HG03175 (cell line): ENCODE data around the gene PET100.
A peak's percentile ranks its signal among the peaks of the same experiment; 100 is the strongest.

Experiments used
- ATAC-seq: cut with Tn5 transposase; IDR thresholded peaks from one replicate; pipeline ENCODE4 v1.9.1; 2021; ENCODE audit warnings: mild to moderate bottlenecking, moderate library complexity; ENCODE audit not compliant: unreplicated experiment

PET100 gene

GRCh38 chr19:7647156-7647555 is 17.6 kb downstream of the PET100 start:
- no peak for ATAC-seq

- no peak for ATAC-seq
Observed at GRCh38 chr19:7648265-7649014, 18.8 kb downstream of the PET100 start.

GRCh38 chr19:7650148-7650547 is 20.6 kb downstream of the PET100 start:
- no peak for ATAC-seq

- no peak for ATAC-seq
Observed at GRCh38 chr19:7652061-7652641, 22.6 kb downstream of the PET100 start.

GRCh38 chr19:7654401-7654800 is 24.8 kb downstream of the PET100 start:
- ATAC-seq: no peak

- no peak for ATAC-seq
Observed at GRCh38 chr19:7655581-7655980, 26.0 kb downstream of the PET100 start.

GRCh38 chr19:7657131-7657751 is 27.6 kb downstream of the PET100 start:
- no peak for ATAC-seq

- peak; percentile 60 for ATAC-seq
Observed at GRCh38 chr19:7658219-7658686, 28.7 kb downstream of the PET100 start.

GRCh38 chr19:7661744-7662538 is 32.3 kb downstream of the PET100 start:
- ATAC-seq: no peak

- ATAC-seq: no peak
Observed at GRCh38 chr19:7662657-7663056, 33.1 kb downstream of the PET100 start.

GRCh38 chr19:7663706-7664105 is 34.1 kb downstream of the PET100 start:
- no peak for ATAC-seq

- ATAC-seq: no peak
Observed at GRCh38 chr19:7665076-7665475, 35.5 kb downstream of the PET100 start.

- no peak for ATAC-seq
Observed at GRCh38 chr19:7668842-7669241, 39.2 kb downstream of the PET100 start, which contains the start of gene RETN. TSS of gene RETN (plus strand) at chr19:7669049. CDS start at chr19:7669327, 278 bp downstream.

- no peak for ATAC-seq
Observed at GRCh38 chr19:7669641-7670040, 40.0 kb downstream of the PET100 start.

- ATAC-seq: no peak
Observed at GRCh38 chr19:7670150-7670783, 40.7 kb downstream of the PET100 start.

- ATAC-seq: no peak
Observed at GRCh38 chr19:7670790-7671189, 41.2 kb downstream of the PET100 start.

- no peak for ATAC-seq
Observed at GRCh38 chr19:7672522-7672921, 42.9 kb downstream of the PET100 start.

- ATAC-seq: no peak
Observed at GRCh38 chr19:7674010-7675005, 44.7 kb downstream of the PET100 start.

- no peak for ATAC-seq
Observed at GRCh38 chr19:7676376-7676775, 46.8 kb downstream of the PET100 start.
